ENCODE data around the gene UCN.

DNA sequence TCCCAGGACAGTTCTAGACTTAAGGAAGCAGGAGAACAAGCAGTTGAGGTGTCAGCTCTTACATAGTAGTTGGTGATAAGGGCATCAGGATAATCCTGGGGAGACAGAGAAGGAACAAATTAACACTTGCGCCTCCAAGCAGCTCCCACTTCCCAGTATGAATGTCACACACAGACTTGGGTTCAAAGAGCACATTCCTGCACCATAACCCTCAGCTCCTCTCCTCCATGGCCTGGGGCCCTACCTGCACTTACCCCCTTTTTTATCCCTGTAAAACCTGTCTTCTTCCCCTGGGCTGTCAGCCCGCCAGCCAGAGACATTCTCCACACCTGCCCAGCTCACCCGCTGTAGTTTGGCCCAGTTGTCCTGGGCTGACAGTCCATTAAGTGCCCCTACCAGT, 3.9 kb upstream of the UCN start:
- TF ChIP-seq POLR2A (IDR thresholded peaks at IDR 0.05; ENCODE audit: low read length) (no peak), GATA1 (IDR thresholded peaks at IDR 0.05; ENCODE audit: low read depth, low read length) (no peak)

Data from erythroblast (primary cell).